Mesodermal cell (in vitro differentiated cells): ENCODE data around the gene EXOC5.
"Not testable (repeated sequence)": the region's sequence is repeated elsewhere in the genome, so short reads cannot be mapped to it uniquely, and the experiment has no call there.

Experiments used
- H3K27ac ChIP-seq: 2 replicates; pipeline ENCODE4 v1.7.0; 2013; ENCODE audit warnings: mild to moderate bottlenecking, low read depth, low read length, moderate library complexity; ENCODE audit not compliant: severe bottlenecking
- H3K36me3 ChIP-seq: 2 replicates; pipeline ENCODE4 v1.7.1; 2013; ENCODE audit warnings: mild to moderate bottlenecking, low read length, moderate library complexity; ENCODE audit not compliant: control insufficient read depth, insufficient read depth
- H3K4me1 ChIP-seq: one replicate; pipeline ENCODE4 v1.7.1; 2013; ENCODE audit warnings: mild to moderate bottlenecking, low read length; ENCODE audit not compliant: insufficient read depth, control insufficient read depth, poor library complexity, severe bottlenecking
- H3K4me3 ChIP-seq: 2 replicates; pipeline ENCODE4 v1.7.0; 2013; ENCODE audit warnings: low read length, control low read depth, mild to moderate bottlenecking; ENCODE audit not compliant: insufficient read depth, poor library complexity, severe bottlenecking; ENCODE audit errors: extremely low read depth
- H3K9me3 ChIP-seq: 2 replicates; pipeline ENCODE4 v1.7.1; 2013; ENCODE audit warnings: mild to moderate bottlenecking, low read length, moderate library complexity; ENCODE audit not compliant: control insufficient read depth
- WGBS, 2 experiments: methylation state at CpG; one replicate each; pipeline ENCODE4 v1.1.5; 2013; ENCODE audit warnings: missing lambda C conversion rate in 2 of 2; ENCODE audit not compliant: insufficient coverage in 2 of 2; 5-methylcytosine and 5-hydroxymethylcytosine counted together

Gene EXOC5

GRCh38 chr14:57212919-57213318, 55.8 kb downstream of the EXOC5 start:
- Histone ChIP-seq H3K4me3 (no peak overlapping the region), H3K27ac (no peak overlapping the region), H3K4me1 (no peaks in the 10 kb centered on the region), H3K9me3 (no peaks in the 10 kb centered on the region), H3K36me3 (peaks cover 56% of the 10 kb centered on the region)
- WGBS, 2 experiments: 92% methylated on average over 2 of the region's 2 CpGs; no CpG with 5 or more reads in 1 of the 2 experiments

GRCh38 chr14:57209561-57209960, 59.1 kb downstream of the EXOC5 start:
- Histone ChIP-seq H3K27ac (no peak overlapping the region), H3K4me3 (no peak overlapping the region), H3K9me3 (no peaks in the 10 kb centered on the region), H3K4me1 (no peaks in the 10 kb centered on the region), H3K36me3 (peaks cover 32% of the 10 kb centered on the region)
- 100% methylated on average over 2 of the region's 4 CpGs; no CpG with 5 or more reads in 1 of the 2 experiments for WGBS, 2 experiments

GRCh38 chr14:57205938-57206337, 62.8 kb downstream of the EXOC5 start:
- Histone ChIP-seq H3K27ac (no peak overlapping the region), H3K9me3 (no peaks in the 10 kb centered on the region), H3K4me3 (no peak overlapping the region), H3K4me1 (no peaks in the 10 kb centered on the region), H3K36me3 (peaks cover 4% of the 10 kb centered on the region)
- WGBS, 2 experiments: 100% methylated on average over 1 to 3 of the region's 5 CpGs

GRCh38 chr14:57202672-57203071, 66.0 kb downstream of the EXOC5 start:
- not testable (repeated sequence) for H3K9me3 ChIP-seq, H3K4me1 ChIP-seq, H3K4me3 ChIP-seq, H3K36me3 ChIP-seq, H3K27ac ChIP-seq

DNA sequence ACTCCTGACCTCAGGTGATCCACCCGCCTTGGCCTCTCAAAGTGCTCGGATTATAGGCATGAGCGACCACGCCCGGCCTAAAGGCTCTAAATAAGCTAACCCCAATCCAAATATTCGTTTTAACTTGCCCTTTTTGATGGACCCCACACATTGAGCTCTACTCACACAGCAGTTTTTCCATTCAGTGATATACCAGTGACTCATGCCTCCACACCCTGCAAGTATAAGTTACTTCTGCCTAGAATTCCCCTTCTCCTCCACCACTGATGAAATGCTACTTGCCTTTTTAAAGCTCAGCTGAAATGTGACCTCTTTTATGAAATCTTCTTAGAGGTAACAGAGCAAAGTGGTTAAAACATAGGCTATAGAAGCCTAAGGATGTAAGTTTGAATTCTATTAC, 68.8 kb downstream of the EXOC5 start:
- Histone ChIP-seq H3K36me3 (no peaks in the 10 kb centered on the region), H3K27ac (no peak overlapping the region), H3K4me1 (no peaks in the 10 kb centered on the region), H3K9me3 (no peaks in the 10 kb centered on the region), H3K4me3 (no peak overlapping the region)
- WGBS, 2 experiments: 84 to 85% methylated on average over 6 of the region's 6 CpGs

- WGBS, 2 experiments: 84 to 92% methylated on average over 4 of the region's 7 CpGs
- H3K4me3 ChIP-seq: no peak overlapping the region
Observed at GRCh38 chr14:57189070-57189469, 79.6 kb downstream of the EXOC5 start.

DNA sequence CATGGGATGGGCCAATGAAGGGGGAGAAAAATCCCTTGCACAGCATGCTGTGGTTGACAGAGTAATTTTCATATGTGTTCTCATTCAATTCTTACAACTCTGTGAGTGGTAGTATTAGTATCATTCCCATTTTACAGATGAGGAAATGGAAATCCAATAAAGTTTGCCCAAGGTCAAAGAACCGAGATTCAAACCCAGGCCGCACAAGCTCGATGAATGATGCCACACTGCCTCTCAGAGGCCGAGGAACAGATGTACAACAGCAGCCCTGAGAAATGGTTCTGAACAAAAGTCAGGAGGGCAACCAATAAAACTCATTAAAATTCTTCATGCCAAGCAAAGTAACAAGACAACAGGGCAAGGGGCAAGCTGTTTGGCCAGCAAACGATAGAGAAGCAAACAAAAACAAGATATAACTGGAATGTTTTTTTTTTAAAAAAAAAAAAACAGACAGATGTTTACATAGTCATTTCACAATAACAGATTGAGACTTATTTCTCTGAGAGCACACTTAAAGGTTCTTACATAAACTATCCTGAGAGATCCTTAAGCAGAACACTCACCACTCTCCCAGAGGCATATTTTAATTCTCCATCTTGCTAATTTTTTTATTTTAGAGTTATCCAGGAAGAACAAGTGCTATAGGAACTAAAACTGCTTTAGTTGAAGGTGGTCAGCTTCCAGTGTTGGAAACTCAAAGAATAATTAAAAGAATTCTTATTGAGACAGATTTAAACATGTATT, 85.8 kb downstream of the EXOC5 start:
- H3K4me3 ChIP-seq: no peak overlapping the region
- H3K27ac ChIP-seq: no peak overlapping the region
- H3K4me1 ChIP-seq: no peaks in the 10 kb centered on the region
- no peaks in the 10 kb centered on the region for H3K36me3 ChIP-seq
- H3K9me3 ChIP-seq: no peaks in the 10 kb centered on the region
- WGBS, 2 experiments: 23 to 41% methylated on average over 4 of the region's 5 CpGs

More at GRCh38 chr14:57189070-57189469, 79.6 kb downstream of the EXOC5 start:
- Histone ChIP-seq H3K4me1 (no peaks in the 10 kb centered on the region), H3K27ac (no peak overlapping the region), H3K9me3 (no peaks in the 10 kb centered on the region), H3K36me3 (no peaks in the 10 kb centered on the region)

DNA sequence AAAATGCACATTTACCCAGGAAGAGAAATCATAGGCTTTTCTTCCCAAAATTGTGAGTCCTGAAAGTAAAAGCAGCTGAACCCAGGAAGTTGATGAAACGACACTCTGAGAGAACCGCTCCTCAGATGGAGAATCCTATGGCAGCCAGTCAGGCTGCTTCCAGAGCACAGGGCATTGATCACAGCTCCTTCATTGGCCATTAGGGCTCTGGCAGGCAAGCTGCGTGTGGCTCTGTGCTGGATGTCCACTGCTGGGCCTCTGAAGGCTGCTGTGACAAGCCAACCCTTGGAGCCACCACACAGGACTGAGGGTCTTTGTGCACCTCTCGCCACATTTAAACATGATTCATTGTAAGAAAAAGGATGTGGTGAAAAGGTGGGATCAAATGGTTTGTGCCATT, 89.4 kb downstream of the EXOC5 start:
- H3K27ac ChIP-seq: no peak overlapping the region
- 83 to 96% methylated on average over 3 to 4 of the region's 4 CpGs for WGBS, 2 experiments
- no peak overlapping the region for H3K4me3 ChIP-seq
- H3K4me1 ChIP-seq: no peaks in the 10 kb centered on the region
- H3K36me3 ChIP-seq: no peaks in the 10 kb centered on the region
- no peaks in the 10 kb centered on the region for H3K9me3 ChIP-seq

DNA sequence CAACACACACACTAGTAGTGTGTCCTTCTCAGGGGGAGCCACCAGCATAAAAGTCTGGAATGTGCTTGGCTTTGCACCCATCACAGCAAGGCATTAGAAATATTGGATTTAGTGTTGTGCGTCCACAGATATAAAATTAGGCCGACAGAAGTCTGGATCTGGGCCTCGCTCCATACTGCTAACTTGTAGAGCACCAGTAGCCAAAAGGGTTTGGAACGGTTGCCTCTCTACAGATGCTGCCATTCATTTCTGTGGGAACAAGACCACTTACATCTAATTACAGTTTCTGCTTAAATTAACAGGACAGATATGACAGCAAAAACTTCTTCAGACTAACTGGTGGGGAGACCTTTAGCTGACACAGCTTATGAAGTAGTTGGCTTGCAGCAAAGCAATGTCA, 94.2 kb downstream of the EXOC5 start:
- 91 to 93% methylated on average over 2 to 4 of the region's 4 CpGs for WGBS, 2 experiments
- H3K36me3 ChIP-seq: no peaks in the 10 kb centered on the region
- H3K27ac ChIP-seq: no peak overlapping the region

GRCh38 chr14:57171903-57172302, 96.8 kb downstream of the EXOC5 start:
- H3K4me1 ChIP-seq: no peaks in the 10 kb centered on the region
- no peak overlapping the region for H3K27ac ChIP-seq
- 82 to 89% methylated on average over 3 of the region's 3 CpGs for WGBS, 2 experiments
- H3K9me3 ChIP-seq: no peaks in the 10 kb centered on the region
- H3K4me3 ChIP-seq: no peak overlapping the region
- H3K36me3 ChIP-seq: no peaks in the 10 kb centered on the region

More for the DNA sequence above, 94.2 kb downstream of the EXOC5 start:
- Histone ChIP-seq H3K4me3 (no peak overlapping the region), H3K9me3 (no peaks in the 10 kb centered on the region), H3K4me1 (no peaks in the 10 kb centered on the region)

- Histone ChIP-seq H3K36me3 (no peaks in the 10 kb centered on the region), H3K4me3 (no peak overlapping the region), H3K9me3 (no peaks in the 10 kb centered on the region), H3K27ac (no peak overlapping the region), H3K4me1 (no peaks in the 10 kb centered on the region)
- WGBS, 2 experiments: 95 to 100% methylated on average over 2 to 4 of the region's 5 CpGs
Observed at GRCh38 chr14:57171363-57171762, 97.3 kb downstream of the EXOC5 start.
